H9 (cell line): Measurements from ENCODE around the gene KIAA1614. TPM values are rescaled to one million over a fixed set of nuclear protein-coding genes. Genes with fewer than 3 reads are reported as not detected.

Experiments used
- DNase-seq: peaks from one replicate; pipeline ENCODE4 v3.0.0-alpha.2; 2017
- H2AFZ ChIP-seq: one replicate; pipeline ENCODE4 v1.6.1; 2013; ENCODE audit warnings: mild to moderate bottlenecking, low read length, control low read depth, moderate library complexity
- H2AK5ac ChIP-seq: 2 replicates; pipeline ENCODE4 v1.6.1; 2013; ENCODE audit warnings: low read length, control low read depth, mixed read lengths; ENCODE audit not compliant: insufficient read length
- H2BK120ac ChIP-seq: one replicate; pipeline ENCODE4 v1.6.1; 2013; ENCODE audit warnings: low read depth, mild to moderate bottlenecking, low read length, control low read depth, inconsistent platforms; ENCODE audit not compliant: poor library complexity, severe bottlenecking
- H2BK12ac ChIP-seq: 2 replicates; pipeline ENCODE4 v1.6.1; 2013; ENCODE audit warnings: low read length, control low read depth, mixed read lengths, low read depth; ENCODE audit not compliant: insufficient read length
- H2BK15ac ChIP-seq: 2 replicates; pipeline ENCODE4 v1.6.1; 2013; ENCODE audit warnings: low read depth, low read length, control low read depth
- H2BK20ac ChIP-seq: one replicate; pipeline ENCODE4 v1.6.1; 2013; ENCODE audit warnings: low read depth, mild to moderate bottlenecking, low read length, control low read depth, inconsistent platforms; ENCODE audit not compliant: poor library complexity, severe bottlenecking
- H2BK5ac ChIP-seq: 2 replicates; pipeline ENCODE4 v1.6.1; 2013; ENCODE audit warnings: low read length, control low read depth, mixed read lengths; ENCODE audit not compliant: insufficient read length
- H3K14ac ChIP-seq: 2 replicates; pipeline ENCODE4 v1.6.1; 2013; ENCODE audit warnings: low read length, control low read depth; ENCODE audit not compliant: insufficient read depth
- H3K18ac ChIP-seq: 2 replicates; pipeline ENCODE4 v1.6.1; 2013; ENCODE audit warnings: low read depth, mild to moderate bottlenecking, mixed read lengths, low read length, control low read depth; ENCODE audit not compliant: insufficient read length
- H3K23ac ChIP-seq: 2 replicates; pipeline ENCODE4 v1.6.1; 2013; ENCODE audit warnings: low read length, control low read depth, mixed read lengths, low read depth; ENCODE audit not compliant: insufficient read length
- H3K23me2 ChIP-seq: 2 replicates; pipeline ENCODE4 v1.6.1; 2013; ENCODE audit warnings: low read depth, mild to moderate bottlenecking, mixed read lengths, low read length, control low read depth; ENCODE audit not compliant: insufficient read length, poor library complexity, severe bottlenecking
- H3K27ac ChIP-seq: 2 replicates; pipeline ENCODE4 v1.5.1; 2013; ENCODE audit warnings: low read length, control low read depth, mixed read lengths, low read depth; ENCODE audit not compliant: insufficient read length
- H3K27me3 ChIP-seq: 2 replicates; pipeline ENCODE4 v1.6.1; 2013; ENCODE audit warnings: low read length, control low read depth, inconsistent platforms; ENCODE audit not compliant: insufficient read depth
- H3K4ac ChIP-seq: 2 replicates; pipeline ENCODE4 v1.6.1; 2013; ENCODE audit warnings: low read depth, mild to moderate bottlenecking, control low read depth, inconsistent platforms, low read length, moderate library complexity
- H3K4me1 ChIP-seq: 2 replicates; pipeline ENCODE4 v1.6.1; 2013; ENCODE audit warnings: low read length, control low read depth, inconsistent platforms; ENCODE audit not compliant: insufficient read depth
- H3K4me2 ChIP-seq: 2 replicates; pipeline ENCODE4 v1.6.1; 2013; ENCODE audit warnings: low read length, control low read depth, mixed read lengths; ENCODE audit not compliant: insufficient read length, insufficient read depth
- H3K56ac ChIP-seq: 2 replicates; pipeline ENCODE4 v1.6.1; 2013; ENCODE audit warnings: low read depth, mild to moderate bottlenecking, mixed read lengths, low read length, control low read depth; ENCODE audit not compliant: insufficient read length
- H3K79me1 ChIP-seq: 2 replicates; pipeline ENCODE4 v1.6.1; 2013; ENCODE audit warnings: low read depth, mild to moderate bottlenecking, moderate library complexity, low read length, control low read depth, inconsistent platforms; ENCODE audit not compliant: insufficient read depth, poor library complexity, severe bottlenecking
- H3K79me2 ChIP-seq: 2 replicates; pipeline ENCODE4 v1.6.1; 2013; ENCODE audit warnings: low read length, control low read depth, inconsistent platforms; ENCODE audit not compliant: insufficient read depth
- H3K9ac ChIP-seq: 2 replicates; pipeline ENCODE4 v1.6.1; 2013; ENCODE audit warnings: low read length, control low read depth, mixed read lengths; ENCODE audit not compliant: insufficient read length; ENCODE audit errors: extremely low read depth
- H3K9me3 ChIP-seq: one replicate; pipeline ENCODE4 v1.6.1; 2013; ENCODE audit warnings: low read depth, low read length, inconsistent platforms; ENCODE audit not compliant: control insufficient read depth
- H3T11ph ChIP-seq: one replicate; pipeline ENCODE4 v1.6.1; 2013; ENCODE audit warnings: mild to moderate bottlenecking, low read length, control low read depth, inconsistent platforms
- H4K20me1 ChIP-seq: one replicate; pipeline ENCODE4 v1.6.1; 2013; ENCODE audit not compliant: control insufficient read depth, insufficient read length, insufficient read depth
- H4K5ac ChIP-seq: 2 replicates; pipeline ENCODE4 v1.6.1; 2013; ENCODE audit warnings: low read depth, mild to moderate bottlenecking, mixed read lengths, low read length, control low read depth; ENCODE audit not compliant: insufficient read length
- H4K8ac ChIP-seq: replicated peaks from 2 replicates; pipeline ENCODE4 v1.6.1; 2013; ENCODE audit warnings: low read length, control low read depth, mixed read lengths, low read depth; ENCODE audit not compliant: insufficient read length
- H4K91ac ChIP-seq: 2 replicates; pipeline ENCODE4 v1.6.1; 2013; ENCODE audit warnings: low read depth, mild to moderate bottlenecking, moderate library complexity, mixed read lengths, low read length, control low read depth; ENCODE audit not compliant: insufficient read length
- H3K27ac Mint-ChIP-seq, 3 experiments: 2 replicates in 2 of 3; 3 replicates in 1 of 3; pipeline ENCODE4 v1.8.0; 2020 to 2021; ENCODE audit warnings: mixed read lengths in 3 of 3, mild to moderate bottlenecking in 1 of 3, moderate library complexity in 1 of 3
- H3K27me3 Mint-ChIP-seq: 2 replicates; pipeline ENCODE4 v1.8.0; 2021; ENCODE audit warnings: low read depth, mild to moderate bottlenecking, moderate library complexity, mixed read lengths
- H3K36me3 Mint-ChIP-seq, 3 experiments: 2 replicates in 2 of 3; 3 replicates in 1 of 3; pipeline ENCODE4 v1.8.0; 2020 to 2021; ENCODE audit warnings: low read depth in 3 of 3, mixed read lengths in 3 of 3; ENCODE audit not compliant: insufficient read depth in 1 of 3
- H3K4me1 Mint-ChIP-seq, 2 experiments: 2 replicates each; pipeline ENCODE4 v1.8.0; 2020; ENCODE audit warnings: mixed read lengths in 2 of 2
- H3K4me3 Mint-ChIP-seq, 2 experiments: 2 replicates in 1 of 2; 3 replicates in 1 of 2; pipeline ENCODE4 v1.8.0; 2020 to 2021; ENCODE audit warnings: mild to moderate bottlenecking in 2 of 2, mixed read lengths in 2 of 2, moderate library complexity in 1 of 2
- H3K9me3 Mint-ChIP-seq, 2 experiments: 2 replicates in 1 of 2; 3 replicates in 1 of 2; pipeline ENCODE4 v1.8.0; 2020; ENCODE audit warnings: mild to moderate bottlenecking in 2 of 2, mixed read lengths in 2 of 2, moderate library complexity in 1 of 2
- CTCF ChIP-seq: fragments of 200-600 bp; sonication (generic); conservative IDR thresholded peaks from 3 replicates; pipeline ENCODE4 v1.8.0; 2021; ENCODE audit warnings: antibody characterized with exemption, mild to moderate bottlenecking
- WGBS: extraction: QIAGEN DNeasy Blood & Tissue Kit; methylation state at CpG from one replicate; pipeline ENCODE4 v1.1.7; 2013; ENCODE audit warnings: missing lambda C conversion rate, low lambda C conversion rate, mixed read lengths; ENCODE audit not compliant: insufficient read length; ENCODE audit errors: extremely low coverage; 5-methylcytosine and 5-hydroxymethylcytosine counted together
- total RNA-seq: library from RNA; stranded (reverse); gene quantifications from 2 replicates; pipeline ENCODE4 v1.2.1, GENCODE V29; 2021

Gene KIAA1614
- total RNA-seq, 1 experiment from 2014 or later, result 1.3 TPM

DNA sequence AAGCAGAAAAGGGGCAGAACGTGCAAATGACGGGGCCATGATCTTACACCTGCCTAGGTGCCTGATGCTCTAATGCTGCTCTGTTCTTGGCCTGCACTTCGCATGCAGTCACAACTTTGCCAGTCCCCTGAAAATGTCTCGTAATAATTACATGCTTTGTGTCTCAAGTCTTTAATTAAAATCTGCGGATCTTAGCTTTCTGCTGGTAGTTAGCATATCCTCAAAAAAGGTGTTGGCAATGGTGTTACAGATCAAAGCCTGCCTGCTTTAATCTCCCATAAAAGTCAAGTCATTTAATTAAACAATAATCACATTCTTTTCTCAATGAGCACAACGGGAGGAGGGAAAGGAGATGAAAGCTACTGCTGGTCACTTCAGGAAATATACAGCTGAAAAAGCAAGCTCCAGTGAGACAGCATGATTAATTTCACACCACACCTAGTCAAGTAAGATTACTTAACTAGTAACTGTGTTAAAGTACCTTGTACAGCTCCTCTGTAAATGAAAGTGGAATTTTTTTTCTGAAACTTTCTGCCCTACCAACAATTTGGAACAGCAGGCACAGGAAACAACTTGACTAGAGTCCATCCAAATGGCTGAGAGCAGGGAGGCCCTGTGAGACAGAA, 64.1 kb downstream of the KIAA1614 start:
- Histone ChIP-seq H2AFZ (no peak overlapping the region), H2BK5ac (no peak overlapping the region), H4K8ac (no peak overlapping the region), H3K27me3 (no peaks in the 10 kb centered on the region), H3K9ac (no peak overlapping the region), H2BK20ac (no peak overlapping the region), H3K23ac (no peak overlapping the region), H3K23me2 (no peaks in the 10 kb centered on the region), H3K27ac (no peak overlapping the region), H4K5ac (no peak overlapping the region), H3K9me3 (no peaks in the 10 kb centered on the region), H2BK12ac (no peak overlapping the region), H3K4me1 (no peaks in the 10 kb centered on the region; the same call in 1 of the 2 replicates), H3K79me1 (no peaks in the 10 kb centered on the region), H3T11ph (no peak overlapping the region), H2BK120ac (no peak overlapping the region), H3K14ac (no peak overlapping the region), H2AK5ac (no peak overlapping the region), H3K18ac (no peak overlapping the region), H4K20me1 (no peaks in the 10 kb centered on the region), H4K91ac (no peak overlapping the region), H3K79me2 (no peaks in the 10 kb centered on the region), H3K4ac (no peak overlapping the region), H2BK15ac (no peak overlapping the region), H3K56ac (no peak overlapping the region), H3K4me2 (no peak overlapping the region)
- Mint-ChIP-seq H3K27ac (0 out of 7 replicates have a peak overlapping the region, but pooled peaks of 1 of the 3 experiments have one; percentile 42), H3K36me3 (peaks cover 25 to 68% (median 64%) of the 10 kb centered on the region in 3 experiments; a peak in 6 of 7 replicates), H3K4me3 (no peak overlapping the region), H3K4me1 (peaks cover 4 to 5% of the 10 kb centered on the region in 2 experiments), H3K9me3 (no peaks in the 10 kb centered on the region), H3K27me3 (no peaks in the 10 kb centered on the region)
- no peak for TF ChIP-seq CTCF
- no CpG with 5 or more reads among the region's 6 CpGs for WGBS
- DNase-seq, result no peak
